Prostate gland (tissue), 2 donors: ENCODE data around the gene PTPRM.

Source experiments
- CTCF ChIP-seq, 4 experiments: fragments of 200-600 bp in 2 of 4; fragments of 450-650 bp in 2 of 4; sonication (generic) in 2 of 4; IDR thresholded peaks; 1 replicate in 3 of 4; 2 replicates in 1 of 4; pipeline ENCODE4 v1.5.1; 2016 to 2019; ENCODE audit warnings: antibody characterized with exemption in 4 of 4, mild to moderate bottlenecking in 2 of 4, moderate library complexity in 2 of 4
- POLR2A ChIP-seq: fragments of 450-650 bp; IDR thresholded peaks from one replicate; pipeline ENCODE4 v1.6.1; 2016; ENCODE audit warnings: antibody characterized with exemption, mild to moderate bottlenecking
- POLR2AphosphoS5 ChIP-seq: sonication (generic); formaldehyde crosslinking; IDR thresholded peaks from one replicate; pipeline ENCODE4 v1.6.1; 2017; ENCODE audit warnings: antibody characterized with exemption

- TF ChIP-seq CTCF (IDR thresholded peaks at IDR 0.05) (no peak), POLR2A (no peak), POLR2AphosphoS5 (no peak)
Measured at GRCh38 chr18:8020132-8020846, 453.2 kb downstream of the PTPRM start.
